Measurements from ENCODE around the gene SYNE1.

Gene SYNE1

DNA sequence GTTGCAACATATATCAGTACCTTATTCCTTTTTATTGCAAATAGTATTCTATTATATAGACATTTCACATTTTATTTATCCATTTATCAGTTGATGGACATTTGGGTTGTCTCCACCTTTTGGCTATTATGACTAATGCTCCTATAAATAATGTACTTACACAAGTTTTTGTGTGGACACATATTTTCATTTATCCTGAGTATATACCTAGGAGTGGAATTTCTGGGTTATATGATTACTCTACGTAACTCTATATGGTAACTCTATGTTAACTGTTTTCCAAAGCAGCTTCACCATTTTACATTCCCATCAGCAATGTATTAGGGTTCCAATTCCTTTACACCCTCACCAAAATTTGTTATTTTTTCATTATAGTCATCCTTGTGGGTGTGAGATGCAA, 424.7 kb downstream of the SYNE1 start:
- no peak overlapping the region for H3K4me3 ChIP-seq (ENCODE audit: low read depth, low read length)
- TF ChIP-seq, protein P1, sequence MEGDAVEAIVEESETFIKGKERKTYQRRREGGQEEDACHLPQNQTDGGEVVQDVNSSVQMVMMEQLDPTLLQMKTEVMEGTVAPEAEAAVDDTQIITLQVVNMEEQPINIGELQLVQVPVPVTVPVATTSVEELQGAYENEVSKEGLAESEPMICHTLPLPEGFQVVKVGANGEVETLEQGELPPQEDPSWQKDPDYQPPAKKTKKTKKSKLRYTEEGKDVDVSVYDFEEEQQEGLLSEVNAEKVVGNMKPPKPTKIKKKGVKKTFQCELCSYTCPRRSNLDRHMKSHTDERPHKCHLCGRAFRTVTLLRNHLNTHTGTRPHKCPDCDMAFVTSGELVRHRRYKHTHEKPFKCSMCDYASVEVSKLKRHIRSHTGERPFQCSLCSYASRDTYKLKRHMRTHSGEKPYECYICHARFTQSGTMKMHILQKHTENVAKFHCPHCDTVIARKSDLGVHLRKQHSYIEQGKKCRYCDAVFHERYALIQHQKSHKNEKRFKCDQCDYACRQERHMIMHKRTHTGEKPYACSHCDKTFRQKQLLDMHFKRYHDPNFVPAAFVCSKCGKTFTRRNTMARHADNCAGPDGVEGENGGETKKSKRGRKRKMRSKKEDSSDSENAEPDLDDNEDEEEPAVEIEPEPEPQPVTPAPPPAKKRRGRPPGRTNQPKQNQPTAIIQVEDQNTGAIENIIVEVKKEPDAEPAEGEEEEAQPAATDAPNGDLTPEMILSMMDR (IDR thresholded peaks at IDR 0.05; ENCODE audit: control insufficient read depth, extremely low read depth, insufficient read depth), result no peak
- DNase-seq (ENCODE audit: low read depth), result no peak

DNA sequence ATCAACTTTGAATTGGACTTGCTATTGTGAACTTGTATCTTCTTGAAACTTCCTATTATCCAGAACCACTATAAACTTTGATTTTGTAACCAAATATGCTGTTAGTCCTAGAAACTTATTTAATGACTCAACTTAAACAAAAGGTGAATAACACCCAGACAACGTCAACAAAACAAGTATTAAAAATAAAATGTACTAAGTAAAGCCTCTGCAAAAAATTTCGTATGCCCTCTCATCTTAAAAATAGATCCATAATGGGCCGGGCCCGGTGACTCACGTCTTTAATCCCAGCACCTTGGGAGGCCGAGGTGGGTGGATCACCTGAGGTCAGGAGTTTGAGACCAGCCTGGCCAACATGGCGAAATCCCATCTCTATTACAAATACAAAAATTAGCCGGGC, 428.0 kb downstream of the SYNE1 start:
- no peak overlapping the region for H3K4me3 ChIP-seq (ENCODE audit: low read depth, low read length)
- TF ChIP-seq, protein P1 (IDR thresholded peaks at IDR 0.05; ENCODE audit: control insufficient read depth, extremely low read depth, insufficient read depth), result no peak
- DNase-seq (ENCODE audit: low read depth), result no peak

DNA sequence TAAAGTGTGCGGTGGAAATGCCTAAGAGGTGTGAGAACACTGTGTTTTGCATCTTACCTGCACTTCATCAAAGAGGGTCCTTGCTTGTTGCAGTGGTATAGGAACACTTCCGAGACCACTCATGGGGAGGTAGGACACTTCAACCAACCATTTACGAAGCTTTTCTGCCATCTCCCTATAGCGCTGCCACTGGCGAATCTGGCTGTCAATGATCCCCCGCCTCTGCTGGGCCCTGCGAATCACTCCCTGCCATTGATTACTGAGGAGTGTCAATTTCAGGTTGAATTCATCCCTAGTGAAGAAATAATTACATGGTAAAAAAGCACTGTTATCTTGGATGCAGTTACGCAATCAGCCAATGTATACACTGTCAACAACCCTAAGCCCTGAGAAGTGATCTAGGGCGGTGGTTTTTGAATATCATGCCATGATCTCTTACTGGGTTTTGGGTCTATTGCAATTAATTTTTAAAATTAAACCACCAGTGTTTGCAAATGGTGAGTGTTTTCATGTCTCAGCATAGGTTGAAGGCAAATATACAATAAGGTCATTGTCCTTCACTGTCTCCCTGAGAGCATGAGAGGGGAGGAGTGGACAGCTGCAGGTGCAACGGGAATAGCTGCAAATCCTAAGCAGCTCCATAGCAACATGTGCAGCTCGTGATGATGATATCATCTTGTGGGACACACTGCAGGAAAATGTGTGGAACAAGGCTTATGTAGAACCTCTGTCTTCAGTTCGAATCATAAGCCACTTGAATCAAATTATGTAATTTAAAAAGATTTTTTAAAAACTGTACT, 429.0 kb downstream of the SYNE1 start:
- DNase-seq (ENCODE audit: low read depth), result no peak
- TF ChIP-seq, protein P1 (IDR thresholded peaks at IDR 0.05; ENCODE audit: control insufficient read depth, extremely low read depth, insufficient read depth), result no peak
- no peak overlapping the region for H3K4me3 ChIP-seq (ENCODE audit: low read depth, low read length)

DNA sequence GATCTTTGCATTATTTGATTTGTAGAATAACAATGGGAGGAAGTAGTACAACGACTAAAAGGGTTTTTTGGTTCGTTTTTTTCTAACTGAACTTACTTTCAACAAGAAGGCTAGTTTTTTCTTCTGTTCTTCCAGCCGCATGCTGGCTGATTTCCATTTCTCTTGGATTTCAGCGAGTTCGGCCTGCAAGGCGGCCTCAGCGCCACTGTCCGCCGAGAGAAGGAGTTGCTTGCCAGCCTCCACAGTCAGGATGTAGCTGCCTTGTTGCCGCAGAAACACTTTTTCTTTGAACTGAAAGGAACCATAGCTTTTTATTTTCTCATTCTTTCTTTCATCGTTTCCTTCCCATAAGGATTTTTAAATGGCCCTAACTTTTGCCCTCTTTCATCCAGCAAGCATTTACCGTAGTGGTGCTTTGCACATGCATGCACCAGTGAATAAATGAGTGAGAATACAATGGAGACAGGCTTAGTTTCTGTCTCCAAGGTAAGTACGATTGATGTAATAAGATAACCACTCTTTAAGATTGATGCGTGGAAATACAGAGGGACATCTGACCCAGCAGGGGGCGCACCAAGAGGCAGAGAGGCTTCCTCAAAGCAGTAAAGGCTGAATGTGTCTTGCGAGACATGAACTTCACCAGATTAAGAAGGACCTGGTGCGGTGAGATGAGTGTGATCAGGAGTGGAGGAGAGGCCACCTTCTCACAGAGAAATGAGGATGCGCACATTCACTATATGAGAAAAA, 430.9 kb downstream of the SYNE1 start:
- TF ChIP-seq, protein P1 (IDR thresholded peaks at IDR 0.05; ENCODE audit: control insufficient read depth, extremely low read depth, insufficient read depth), result peak; percentile 52
- H3K4me3 ChIP-seq (ENCODE audit: low read depth, low read length), result no peak overlapping the region
- no peak for DNase-seq (ENCODE audit: low read depth)

DNA sequence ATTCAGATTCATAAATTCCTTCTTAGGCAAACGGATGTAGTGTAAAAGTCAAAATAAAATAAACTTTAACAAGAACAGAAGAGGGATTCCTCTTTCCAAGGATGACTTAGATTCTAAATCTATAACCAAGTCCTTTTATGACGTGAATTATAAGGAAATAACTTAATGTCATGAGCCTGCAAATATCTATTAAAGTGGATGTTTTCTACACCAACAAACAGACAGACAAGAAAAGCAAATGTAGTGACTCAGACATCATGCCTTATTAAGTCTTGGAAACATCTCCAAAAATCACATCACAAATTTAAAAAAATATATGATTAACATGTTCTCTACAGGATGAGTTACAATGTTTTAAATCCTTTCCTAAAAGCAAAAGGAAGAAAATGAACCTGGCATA, 432.6 kb downstream of the SYNE1 start:
- H3K4me3 ChIP-seq (ENCODE audit: low read depth, low read length), result no peak overlapping the region
- DNase-seq (ENCODE audit: low read depth), result no peak
- TF ChIP-seq, protein P1 (IDR thresholded peaks at IDR 0.05; ENCODE audit: control insufficient read depth, extremely low read depth, insufficient read depth), result no peak

DNA sequence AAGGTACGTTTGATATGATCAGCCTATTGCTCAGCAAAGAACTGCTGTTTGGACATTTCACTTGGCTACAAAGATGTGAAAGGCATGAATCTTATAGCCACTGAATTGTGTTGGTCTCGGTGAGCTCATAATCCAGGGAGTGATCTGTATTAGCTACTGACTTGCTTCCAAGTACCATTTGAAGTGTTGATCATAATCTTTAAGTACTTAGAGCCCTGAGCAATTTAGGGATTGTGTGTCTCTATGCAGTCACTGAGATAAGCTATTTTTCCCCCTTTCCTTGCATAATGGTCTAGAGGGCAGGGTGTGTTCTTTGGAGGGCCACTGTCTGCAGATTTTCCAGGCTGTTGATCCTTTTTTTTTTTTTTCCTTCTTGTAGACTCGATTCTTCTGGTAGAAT, 436.0 kb downstream of the SYNE1 start:
- no peak overlapping the region for H3K4me3 ChIP-seq (ENCODE audit: low read depth, low read length)
- TF ChIP-seq, protein P1 (IDR thresholded peaks at IDR 0.05; ENCODE audit: control insufficient read depth, extremely low read depth, insufficient read depth), result no peak
- DNase-seq (ENCODE audit: low read depth), result no peak
